Trophoblast cell (in vitro differentiated cells and primary cell): ENCODE results near the gene BMP10.
A peak's percentile ranks its signal among the peaks of the same experiment; 100 is the strongest.

ENCODE experiments used
- DNase-seq, 2 donors: peaks; one replicate each; pipeline ENCODE4 v3.0.0-alpha.2; 2016
- H2AFZ ChIP-seq: 2 replicates; pipeline ENCODE4 v1.6.1; 2013; ENCODE audit warnings: low read length, moderate library complexity, mild to moderate bottlenecking; ENCODE audit not compliant: insufficient read depth, poor library complexity
- H2AK5ac ChIP-seq: 2 replicates; pipeline ENCODE4 v1.6.1; 2013; ENCODE audit warnings: mild to moderate bottlenecking, low read length
- H2BK120ac ChIP-seq: 2 replicates; pipeline ENCODE4 v1.6.1; 2013; ENCODE audit warnings: low read length, mild to moderate bottlenecking, moderate library complexity; ENCODE audit not compliant: insufficient read depth, poor library complexity
- H2BK12ac ChIP-seq: 2 replicates; pipeline ENCODE4 v1.6.1; 2013; ENCODE audit warnings: mild to moderate bottlenecking, low read length, moderate library complexity
- H2BK5ac ChIP-seq: 2 replicates; pipeline ENCODE4 v1.6.1; 2013; ENCODE audit warnings: low read length, low read depth, moderate library complexity, mild to moderate bottlenecking; ENCODE audit not compliant: poor library complexity
- H3K14ac ChIP-seq: 2 replicates; pipeline ENCODE4 v1.6.1; 2013; ENCODE audit warnings: mild to moderate bottlenecking, low read length
- H3K18ac ChIP-seq: 2 replicates; pipeline ENCODE4 v1.6.1; 2013; ENCODE audit warnings: mild to moderate bottlenecking, low read length
- H3K23ac ChIP-seq: 2 replicates; pipeline ENCODE4 v1.6.1; 2013; ENCODE audit warnings: low read length
- H3K27ac ChIP-seq: 2 replicates; pipeline ENCODE4 v1.5.1; 2013; ENCODE audit warnings: low read depth, mild to moderate bottlenecking, inconsistent platforms, low read length, moderate library complexity
- H3K27me3 ChIP-seq: 2 replicates; pipeline ENCODE4 v1.6.1; 2013; ENCODE audit warnings: inconsistent platforms, mild to moderate bottlenecking, low read length, moderate library complexity; ENCODE audit not compliant: insufficient read depth
- H3K36me3 ChIP-seq, 2 experiments: 1 replicate in 1 of 2; 2 replicates in 1 of 2; pipeline ENCODE4 v1.6.1; 2013; ENCODE audit warnings: low read length in 2 of 2, mild to moderate bottlenecking in 2 of 2, moderate library complexity in 1 of 2; ENCODE audit not compliant: insufficient read depth in 2 of 2, control insufficient read depth in 1 of 2
- H3K4ac ChIP-seq: 2 replicates; pipeline ENCODE4 v1.6.1; 2013; ENCODE audit warnings: low read depth, mild to moderate bottlenecking, low read length, moderate library complexity
- H3K4me1 ChIP-seq, 2 experiments: 1 replicate in 1 of 2; 2 replicates in 1 of 2; pipeline ENCODE4 v1.6.1; 2013; ENCODE audit warnings: low read length in 2 of 2, mild to moderate bottlenecking in 2 of 2, moderate library complexity in 1 of 2; ENCODE audit not compliant: insufficient read depth in 2 of 2, control insufficient read depth in 1 of 2
- H3K4me2 ChIP-seq: 2 replicates; pipeline ENCODE4 v1.6.1; 2013; ENCODE audit warnings: inconsistent platforms, mild to moderate bottlenecking, low read length, moderate library complexity
- H3K4me3 ChIP-seq: 2 replicates; pipeline ENCODE4 v1.5.1; 2013; ENCODE audit warnings: mild to moderate bottlenecking, low read depth, low read length, inconsistent platforms
- H3K79me1 ChIP-seq: one replicate; pipeline ENCODE4 v1.6.1; 2013; ENCODE audit warnings: low read length
- H3K79me2 ChIP-seq: 2 replicates; pipeline ENCODE4 v1.6.1; 2013; ENCODE audit warnings: low read length, mild to moderate bottlenecking; ENCODE audit not compliant: control insufficient read depth, insufficient read depth, poor library complexity
- H3K9ac ChIP-seq: 2 replicates; pipeline ENCODE4 v1.6.1; 2013; ENCODE audit warnings: mild to moderate bottlenecking, low read length
- H3K9me3 ChIP-seq: 2 replicates; pipeline ENCODE4 v1.6.1; 2013; ENCODE audit warnings: low read depth, mild to moderate bottlenecking, control low read depth, inconsistent platforms, low read length; ENCODE audit not compliant: insufficient read depth
- H4K12ac ChIP-seq: 2 replicates; pipeline ENCODE4 v1.6.1; 2013; ENCODE audit warnings: low read depth, mild to moderate bottlenecking, low read length, moderate library complexity
- H4K8ac ChIP-seq: 2 replicates; pipeline ENCODE4 v1.6.1; 2013; ENCODE audit warnings: low read depth, mild to moderate bottlenecking, low read length, moderate library complexity
- H4K91ac ChIP-seq: one replicate; pipeline ENCODE4 v1.6.1; 2013; ENCODE audit warnings: low read depth, mild to moderate bottlenecking, low read length, moderate library complexity
- WGBS: extraction: QIAGEN DNeasy Blood & Tissue Kit; methylation state at CpG from one replicate; pipeline ENCODE4 v1.1.7; 2013; ENCODE audit warnings: missing lambda C conversion rate; ENCODE audit not compliant: insufficient read length, insufficient coverage; ENCODE audit errors: extremely low coverage; 5-methylcytosine and 5-hydroxymethylcytosine counted together

The BMP10 gene

DNA sequence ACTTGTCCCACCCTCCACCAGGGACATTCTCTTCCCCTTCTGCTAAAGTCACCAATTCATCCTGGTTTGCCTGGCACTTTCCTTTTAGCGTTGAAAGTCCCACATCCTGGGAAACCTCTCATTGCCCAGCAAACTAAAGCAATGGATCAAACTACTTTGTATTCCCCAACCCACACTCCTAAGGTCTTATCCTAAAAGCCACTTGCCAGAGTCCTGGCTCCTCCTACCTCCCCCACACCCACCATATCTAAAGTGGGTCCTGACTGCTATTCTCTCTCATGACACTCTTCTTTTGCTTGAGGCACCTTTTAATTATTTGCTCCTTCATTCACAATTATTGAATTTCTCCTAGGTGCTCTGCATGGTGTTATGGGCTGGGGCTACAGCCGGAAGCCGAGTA lies 40.9 kb upstream of the BMP10 start:
- no peak overlapping the region for H2BK5ac ChIP-seq
- peaks cover 0 to 2% of the 10 kb centered on the region in 2 experiments for H3K4me1 ChIP-seq
- no peak overlapping the region for H3K27ac ChIP-seq
- peaks cover 1% of the 10 kb centered on the region for H3K9me3 ChIP-seq
- no peak overlapping the region for H2BK12ac ChIP-seq
- no peak for DNase-seq
- H3K79me2 ChIP-seq, result no peaks in the 10 kb centered on the region
- H3K79me1 ChIP-seq, result no peaks in the 10 kb centered on the region
- no peak overlapping the region for H3K14ac ChIP-seq
- H3K18ac ChIP-seq, result no peak overlapping the region
- H3K4ac ChIP-seq, result no peak overlapping the region
- no peak overlapping the region for H3K4me3 ChIP-seq
- H2BK120ac ChIP-seq, result no peak overlapping the region
- no peak overlapping the region for H4K12ac ChIP-seq
- no peak overlapping the region for H3K4me2 ChIP-seq
- no peak overlapping the region for H2AFZ ChIP-seq
- no peak overlapping the region for H3K9ac ChIP-seq
- H3K23ac ChIP-seq, result no peak overlapping the region
- no peak overlapping the region for H2AK5ac ChIP-seq
- no peak overlapping the region for H4K8ac ChIP-seq
- no peaks in the 10 kb centered on the region for H3K27me3 ChIP-seq
- no peak overlapping the region for H4K91ac ChIP-seq
- no peaks in the 10 kb centered on the region for H3K36me3 ChIP-seq
- WGBS, result no CpG with 5 or more reads among the region's 3 CpGs

DNA sequence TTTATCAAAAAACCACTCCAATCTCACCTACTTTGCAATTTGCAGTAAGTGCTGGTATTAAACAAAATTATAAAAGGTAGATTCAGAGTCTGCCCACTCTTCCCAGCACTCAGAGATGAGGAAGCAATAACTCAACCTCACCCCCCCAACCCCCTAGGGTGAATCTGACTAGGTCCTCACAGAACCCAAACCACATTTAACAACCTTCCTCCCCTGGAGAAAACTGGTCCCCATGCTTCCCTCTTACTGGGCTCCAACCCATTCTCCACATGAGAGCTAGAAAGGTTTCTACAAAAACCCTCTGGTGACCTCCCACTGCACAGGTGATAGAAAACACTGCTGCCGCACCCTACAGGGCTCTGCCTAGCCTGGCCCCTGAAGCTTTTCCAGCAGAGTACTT lies 40.5 kb upstream of the BMP10 start:
- no peak overlapping the region for H3K27ac ChIP-seq
- no peak overlapping the region for H3K4me3 ChIP-seq
- no peak overlapping the region for H3K14ac ChIP-seq
- H4K91ac ChIP-seq, result no peak overlapping the region
- H2BK12ac ChIP-seq, result no peak overlapping the region
- no peak overlapping the region for H3K9ac ChIP-seq
- no peak overlapping the region for H4K8ac ChIP-seq
- no peaks in the 10 kb centered on the region for H3K27me3 ChIP-seq
- H3K18ac ChIP-seq, result no peak overlapping the region
- H3K4me2 ChIP-seq, result no peak overlapping the region
- H3K9me3 ChIP-seq, result peaks cover 1% of the 10 kb centered on the region
- H2BK5ac ChIP-seq, result no peak overlapping the region
- no peak overlapping the region for H2BK120ac ChIP-seq
- H4K12ac ChIP-seq, result no peak overlapping the region
- H3K79me1 ChIP-seq, result no peaks in the 10 kb centered on the region
- no peak for DNase-seq
- H3K79me2 ChIP-seq, result no peaks in the 10 kb centered on the region
- no CpG with 5 or more reads among the region's 1 CpG for WGBS
- H3K4ac ChIP-seq, result no peak overlapping the region
- H3K36me3 ChIP-seq, result no peaks in the 10 kb centered on the region
- H2AK5ac ChIP-seq, result no peak overlapping the region
- H3K4me1 ChIP-seq, result peaks cover 0 to 2% of the 10 kb centered on the region in 2 experiments
- no peak overlapping the region for H2AFZ ChIP-seq
- H3K23ac ChIP-seq, result no peak overlapping the region

DNA sequence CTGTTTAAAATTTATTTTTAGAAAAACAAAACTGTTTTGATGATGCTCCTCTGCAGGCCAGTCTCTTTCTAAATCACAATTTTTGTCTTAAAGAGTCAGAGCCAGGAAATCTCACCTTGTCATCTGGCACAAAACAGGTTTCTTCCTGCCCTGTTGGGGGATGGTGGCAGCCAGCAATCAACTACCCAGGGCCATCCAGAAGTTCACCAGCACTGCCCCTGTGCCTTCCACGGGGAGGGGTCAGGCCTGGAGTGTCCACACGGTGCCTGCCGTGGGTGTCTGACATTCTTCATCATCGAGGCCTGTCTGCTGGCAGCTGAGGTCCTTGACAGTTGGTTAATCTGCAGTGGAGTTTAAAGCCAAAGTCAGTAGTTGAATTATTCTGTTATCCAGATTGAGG lies 40.0 kb upstream of the BMP10 start:
- Histone ChIP-seq H2AFZ (no peak overlapping the region), H3K4me3 (no peak overlapping the region), H3K18ac (no peak overlapping the region), H3K4ac (no peak overlapping the region), H2BK12ac (no peak overlapping the region), H4K8ac (no peak overlapping the region), H4K12ac (no peak overlapping the region), H3K14ac (no peak overlapping the region), H3K23ac (no peak overlapping the region), H2BK120ac (no peak overlapping the region), H3K4me2 (no peak overlapping the region), H2AK5ac (no peak overlapping the region), H3K9ac (no peak overlapping the region), H3K27ac (no peak overlapping the region), H3K9me3 (peaks cover 1% of the 10 kb centered on the region), H3K79me1 (no peaks in the 10 kb centered on the region), H2BK5ac (no peak overlapping the region), H3K27me3 (no peaks in the 10 kb centered on the region), H3K4me1 (peaks cover 0 to 2% of the 10 kb centered on the region in 2 experiments), H3K36me3 (no peaks in the 10 kb centered on the region), H4K91ac (no peak overlapping the region), H3K79me2 (no peaks in the 10 kb centered on the region)
- WGBS, result no CpG with 5 or more reads among the region's 4 CpGs
- no peak for DNase-seq

DNA sequence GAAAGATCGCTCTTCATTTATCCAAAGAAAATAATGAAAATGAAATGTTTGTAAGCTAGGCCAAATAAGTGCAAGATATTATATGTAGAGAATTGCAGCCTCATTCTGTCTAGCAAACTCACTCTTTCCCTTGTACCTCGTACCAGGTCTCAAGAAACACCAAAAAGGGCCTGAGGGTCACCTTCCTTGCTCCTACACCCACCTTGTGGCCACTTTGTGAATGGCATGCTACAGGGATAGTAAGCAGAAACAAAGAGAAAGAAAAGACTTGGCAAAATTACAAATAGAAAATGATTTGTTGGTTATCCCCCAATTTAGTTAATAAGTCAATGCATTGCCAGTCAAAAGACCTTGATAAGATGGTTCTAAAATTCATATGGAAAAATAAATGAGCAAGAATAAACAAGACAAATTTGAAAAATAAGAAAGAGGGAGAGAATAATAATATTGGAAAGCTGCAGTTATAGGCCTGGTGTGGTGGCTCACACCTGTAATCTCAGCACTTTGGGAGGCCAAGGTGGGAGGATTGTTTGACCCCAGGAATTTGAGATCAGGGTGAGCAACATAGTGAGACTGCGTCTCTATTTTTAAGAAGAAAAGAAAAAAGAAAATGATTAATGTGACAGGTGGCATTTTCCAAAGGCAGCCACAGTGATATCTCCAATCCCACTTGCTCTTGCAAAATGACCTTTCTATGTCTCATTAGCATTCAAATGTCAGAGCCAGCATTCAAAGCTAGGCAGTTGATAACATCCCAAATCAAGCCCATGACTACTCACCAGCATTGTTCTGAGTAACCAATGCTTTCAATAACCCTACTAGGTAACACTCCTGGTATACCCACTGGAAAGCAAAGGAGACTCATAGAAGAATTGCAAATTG lies 38.8 kb upstream of the BMP10 start:
- H3K18ac ChIP-seq, result no peak overlapping the region
- no peak overlapping the region for H2AK5ac ChIP-seq
- peaks cover 0 to 2% of the 10 kb centered on the region in 2 experiments for H3K4me1 ChIP-seq
- no peak overlapping the region for H2BK12ac ChIP-seq
- H2AFZ ChIP-seq, result no peak overlapping the region
- peak; percentile 66 to 87 for DNase-seq
- no peak overlapping the region for H3K4me2 ChIP-seq
- H3K23ac ChIP-seq, result no peak overlapping the region
- no peaks in the 10 kb centered on the region for H3K36me3 ChIP-seq
- no peak overlapping the region for H2BK5ac ChIP-seq
- no peaks in the 10 kb centered on the region for H3K79me1 ChIP-seq
- no peaks in the 10 kb centered on the region for H3K27me3 ChIP-seq
- no peak overlapping the region for H3K4ac ChIP-seq
- peaks cover 1% of the 10 kb centered on the region for H3K9me3 ChIP-seq
- H4K8ac ChIP-seq, result no peak overlapping the region
- no CpG with 5 or more reads among the region's 3 CpGs for WGBS
- H3K27ac ChIP-seq, result no peak overlapping the region
- H3K9ac ChIP-seq, result no peak overlapping the region
- no peak overlapping the region for H4K12ac ChIP-seq
- no peaks in the 10 kb centered on the region for H3K79me2 ChIP-seq
- H3K4me3 ChIP-seq, result no peak overlapping the region
- H4K91ac ChIP-seq, result no peak overlapping the region
- H2BK120ac ChIP-seq, result no peak overlapping the region
- no peak overlapping the region for H3K14ac ChIP-seq
